Stromal cell of bone marrow (primary cell): ENCODE results near the gene ATP2C1.

Source experiments
- DNase-seq: peaks from one replicate; pipeline ENCODE4 v3.0.0-alpha.2; 2012; ENCODE audit warnings: low read depth

The ATP2C1 gene

GRCh38 chr3:131047582-131047981 lies 153.7 kb downstream of the ATP2C1 start:
- DNase-seq, result no peak

DNA sequence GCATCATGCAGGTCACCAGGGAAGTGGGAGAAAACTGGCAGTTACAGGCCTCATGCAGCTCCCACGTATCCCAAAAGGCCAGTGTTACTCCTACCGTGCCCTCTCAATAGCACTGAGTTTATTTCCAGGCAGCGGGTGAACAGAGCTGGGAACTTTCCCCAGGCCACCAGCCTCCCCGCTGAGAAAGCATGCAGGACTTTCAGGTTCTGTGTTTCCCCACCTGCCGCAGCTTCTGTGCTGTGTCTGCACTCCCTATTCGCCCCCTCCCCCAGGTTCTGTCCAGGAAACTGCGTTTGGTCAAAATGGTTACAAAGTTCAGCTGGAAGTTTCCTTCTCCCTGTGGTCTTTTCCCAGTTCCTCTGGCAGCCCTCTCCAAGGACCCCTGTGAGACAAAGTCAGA lies 154.1 kb downstream of the ATP2C1 start:
- DNase-seq, result no peak

DNA sequence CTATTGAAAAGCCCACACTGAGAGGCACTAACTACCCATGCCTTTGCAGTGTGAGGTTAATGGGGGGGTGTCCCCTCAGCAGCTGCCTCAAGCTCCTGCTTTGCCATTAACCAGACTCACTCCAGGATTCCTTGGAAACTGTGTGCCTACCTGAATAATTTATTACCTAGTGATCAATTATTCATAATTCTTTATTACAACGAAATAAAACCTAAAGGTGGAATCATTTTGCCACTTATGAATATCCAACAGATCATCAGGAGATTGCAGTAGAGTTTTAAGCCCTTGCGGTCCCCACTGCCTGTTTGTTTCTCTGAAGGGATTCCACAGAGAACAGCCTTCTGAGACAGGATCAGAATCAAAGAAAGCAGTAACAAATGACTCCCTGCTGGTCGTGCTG lies 156.1 kb downstream of the ATP2C1 start:
- DNase-seq, result no peak

DNA sequence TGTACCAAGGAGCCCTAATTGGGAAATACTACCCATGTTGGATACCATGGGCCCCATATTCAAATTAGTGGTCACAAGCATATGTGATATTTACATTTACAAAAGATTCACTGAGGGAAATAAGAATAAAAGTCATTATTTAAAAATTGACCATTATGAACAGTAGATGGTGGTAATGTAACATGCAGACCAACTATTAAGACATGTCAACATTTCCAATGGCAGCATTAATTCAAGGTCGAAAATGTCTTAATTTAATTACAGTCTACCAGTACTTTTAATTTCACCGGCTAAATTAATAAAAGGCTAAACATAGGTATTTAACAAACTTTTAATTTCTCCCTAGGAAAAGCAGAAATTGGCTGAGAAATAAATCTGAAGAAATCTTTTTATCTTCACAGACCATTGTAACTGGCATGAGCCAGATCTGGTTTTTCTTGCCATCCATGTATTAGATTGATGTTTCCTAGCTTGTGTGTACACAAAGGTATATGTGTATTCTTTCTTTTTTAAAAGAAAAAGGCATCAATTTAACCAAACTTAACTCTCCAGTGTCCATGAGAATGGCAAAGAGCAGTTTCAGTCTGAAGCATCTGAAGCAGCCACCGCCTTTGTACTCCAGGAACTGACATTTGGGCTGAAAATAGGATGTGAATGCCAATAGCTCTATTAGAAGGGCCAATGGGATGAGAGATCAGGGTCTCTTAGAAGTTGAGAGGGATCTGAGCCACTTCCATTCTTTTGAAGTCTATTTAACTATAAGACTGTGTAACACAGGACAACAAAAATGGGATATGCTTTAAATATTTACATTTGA lies 159.4 kb downstream of the ATP2C1 start:
- no peak for DNase-seq
